GM12872 (cell line): ENCODE results near the gene MACROD2.

Source experiments
- TF ChIP-seq, protein P1 (sequence below): IDR thresholded peaks from 3 replicates; pipeline ENCODE4 v1.5.1; 2011; ENCODE audit warnings: low read depth, mild to moderate bottlenecking, low read length, moderate library complexity; ENCODE audit not compliant: insufficient read depth

Gene MACROD2

DNA sequence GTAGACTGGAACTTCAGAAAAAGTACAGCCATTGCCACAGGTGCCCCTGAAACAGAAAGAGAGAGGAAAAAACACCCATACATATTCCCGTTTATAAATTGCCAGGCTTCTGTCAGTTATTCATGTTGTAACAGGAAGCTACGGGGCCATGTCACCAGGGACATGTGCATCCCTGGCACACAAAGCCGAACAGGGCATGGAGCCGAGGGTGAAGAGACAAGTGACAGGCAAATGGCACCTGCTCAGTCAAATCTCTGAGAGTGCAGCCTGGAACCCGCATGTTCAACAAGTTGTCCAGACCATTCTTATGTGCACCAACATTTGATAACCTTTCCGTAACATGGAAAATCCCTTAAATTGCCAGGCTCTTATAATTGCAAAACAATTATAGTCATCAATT is 1837.2 kb downstream of the MACROD2 start:
- TF ChIP-seq, protein P1, sequence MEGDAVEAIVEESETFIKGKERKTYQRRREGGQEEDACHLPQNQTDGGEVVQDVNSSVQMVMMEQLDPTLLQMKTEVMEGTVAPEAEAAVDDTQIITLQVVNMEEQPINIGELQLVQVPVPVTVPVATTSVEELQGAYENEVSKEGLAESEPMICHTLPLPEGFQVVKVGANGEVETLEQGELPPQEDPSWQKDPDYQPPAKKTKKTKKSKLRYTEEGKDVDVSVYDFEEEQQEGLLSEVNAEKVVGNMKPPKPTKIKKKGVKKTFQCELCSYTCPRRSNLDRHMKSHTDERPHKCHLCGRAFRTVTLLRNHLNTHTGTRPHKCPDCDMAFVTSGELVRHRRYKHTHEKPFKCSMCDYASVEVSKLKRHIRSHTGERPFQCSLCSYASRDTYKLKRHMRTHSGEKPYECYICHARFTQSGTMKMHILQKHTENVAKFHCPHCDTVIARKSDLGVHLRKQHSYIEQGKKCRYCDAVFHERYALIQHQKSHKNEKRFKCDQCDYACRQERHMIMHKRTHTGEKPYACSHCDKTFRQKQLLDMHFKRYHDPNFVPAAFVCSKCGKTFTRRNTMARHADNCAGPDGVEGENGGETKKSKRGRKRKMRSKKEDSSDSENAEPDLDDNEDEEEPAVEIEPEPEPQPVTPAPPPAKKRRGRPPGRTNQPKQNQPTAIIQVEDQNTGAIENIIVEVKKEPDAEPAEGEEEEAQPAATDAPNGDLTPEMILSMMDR = no peak

DNA sequence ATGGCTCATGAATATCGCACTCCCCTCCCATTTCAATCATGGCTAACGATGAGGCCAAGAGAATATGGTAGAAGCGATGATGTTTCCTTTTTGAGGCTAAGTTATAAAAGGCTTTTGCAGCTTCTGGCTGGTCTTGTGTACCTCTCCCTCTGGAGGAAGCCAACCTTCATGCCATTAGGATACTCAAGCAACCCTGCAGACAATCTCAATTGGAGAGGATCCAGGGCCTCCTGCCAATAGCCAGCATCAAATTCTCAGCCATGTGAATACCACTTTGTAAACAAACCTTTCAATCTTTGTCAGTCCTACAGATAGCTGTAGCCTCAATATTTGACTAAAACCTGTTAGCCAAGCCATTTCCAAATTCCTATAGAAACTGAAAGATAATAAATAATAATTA is 1839.5 kb downstream of the MACROD2 start:
- TF ChIP-seq, protein P1 = no peak

DNA sequence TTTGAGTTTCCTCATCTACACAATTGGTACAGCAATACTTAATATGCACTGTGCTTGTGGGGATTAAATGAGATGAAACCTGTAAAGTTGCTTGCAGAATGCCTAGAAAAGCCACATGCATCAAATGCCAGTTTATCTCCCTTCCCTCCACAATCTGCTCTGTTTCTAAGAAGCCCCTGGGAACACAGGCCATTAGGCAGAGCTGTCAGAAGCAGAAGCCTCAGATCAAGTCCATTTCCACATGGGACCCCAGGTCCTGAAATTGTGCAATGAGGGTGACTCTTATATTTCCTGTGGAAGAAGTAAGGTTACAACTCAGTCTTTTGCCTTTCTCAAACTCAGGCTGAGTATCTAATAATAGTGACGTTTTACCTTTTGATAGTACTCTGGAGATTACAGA is 1840.5 kb downstream of the MACROD2 start:
- TF ChIP-seq, protein P1 = no peak

DNA sequence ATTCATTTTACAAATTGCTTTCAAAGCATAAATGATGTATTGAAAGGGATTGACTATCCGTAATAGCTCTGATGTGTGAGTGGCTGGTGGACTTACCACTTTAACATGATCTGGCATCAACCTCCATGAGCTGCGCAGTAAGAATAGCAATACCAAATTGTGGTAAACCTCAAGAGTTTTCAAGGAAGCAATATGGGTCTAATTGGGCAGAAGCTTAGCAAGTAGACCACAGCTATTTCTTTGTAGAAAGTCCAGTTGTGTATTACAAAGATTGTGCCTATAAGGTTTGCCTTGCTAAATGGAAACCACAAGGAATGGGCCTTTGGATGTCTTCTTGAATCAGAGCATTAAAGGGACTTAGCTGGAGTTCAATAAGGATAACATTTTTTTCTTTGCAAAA is 1841.3 kb downstream of the MACROD2 start:
- TF ChIP-seq, protein P1 = no peak

DNA sequence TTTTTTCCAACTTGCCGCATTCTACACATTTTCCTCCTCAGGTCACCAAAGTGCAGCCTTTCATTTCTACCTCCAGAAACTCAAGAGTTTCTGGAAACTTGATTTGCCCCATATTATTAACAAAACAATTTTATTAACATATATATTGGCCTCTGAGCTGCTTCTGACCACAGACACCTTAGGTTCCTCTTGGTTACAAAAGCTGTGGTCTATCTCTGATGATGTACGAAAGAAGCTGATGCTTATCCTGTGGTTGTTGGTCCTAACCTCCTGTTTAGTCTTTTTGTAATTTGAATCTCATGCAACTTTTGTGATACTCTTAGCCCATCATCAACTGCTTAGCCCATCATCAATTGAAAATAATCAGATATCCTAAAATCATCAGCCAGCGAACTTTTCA is 1842.2 kb downstream of the MACROD2 start:
- TF ChIP-seq, protein P1 = no peak

DNA sequence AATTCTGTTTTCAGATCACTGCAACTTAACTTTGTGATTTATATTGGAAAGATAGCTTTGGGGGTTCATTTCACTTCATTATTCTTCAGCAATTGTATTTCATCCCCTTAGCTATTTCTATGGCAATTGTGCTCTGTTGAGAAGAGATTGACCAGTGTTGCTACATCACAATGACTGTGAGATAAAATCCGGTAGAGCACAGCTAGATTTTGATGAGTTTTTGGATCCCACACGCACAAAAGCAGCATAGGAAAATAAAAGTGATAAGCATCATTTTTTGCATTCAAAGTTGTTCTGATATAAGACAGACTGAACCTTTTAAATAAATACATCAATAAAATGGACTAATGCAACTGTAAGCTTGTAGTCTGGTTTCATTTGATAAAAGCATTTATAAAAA is 1843.2 kb downstream of the MACROD2 start:
- TF ChIP-seq, protein P1 = no peak

DNA sequence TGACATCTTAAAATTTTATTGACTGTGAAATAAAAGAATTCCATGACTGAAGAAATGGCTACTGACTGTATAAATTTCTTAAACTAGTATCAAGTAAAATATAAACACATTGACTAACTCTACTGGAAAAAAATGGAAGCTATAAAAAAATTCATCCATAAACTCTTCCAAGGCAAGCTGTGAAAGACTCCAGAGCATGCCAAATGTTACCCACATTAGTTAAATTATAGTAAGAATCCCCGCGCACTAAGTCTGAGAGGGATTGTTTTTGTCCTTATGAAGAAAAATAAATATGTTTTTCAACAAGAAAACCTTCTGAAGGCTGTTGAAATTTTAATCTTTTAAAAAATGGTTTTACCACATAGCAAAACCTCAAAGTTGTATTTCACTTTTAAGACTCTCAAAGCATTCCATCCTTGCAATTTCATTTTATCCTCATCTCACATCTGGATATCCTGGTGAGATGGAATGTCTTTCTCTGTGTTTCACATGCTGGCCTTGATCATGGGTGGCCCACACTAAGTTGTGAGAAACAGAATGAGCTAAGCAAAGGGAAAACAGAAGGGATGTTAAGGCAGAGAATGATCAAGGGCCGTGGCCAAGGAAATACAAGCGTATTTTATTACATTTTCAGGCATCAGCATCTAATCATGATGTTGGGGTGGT is 1845.5 kb downstream of the MACROD2 start:
- TF ChIP-seq, protein P1 = no peak
